Vagina (tissue), 2 donors: ENCODE results near the gene C5orf47. TPM values are rescaled to one million over a fixed set of nuclear protein-coding genes. Genes with fewer than 3 reads are reported as not detected.

ENCODE experiments used
- DNase-seq, 2 donors: peaks; one replicate each; pipeline ENCODE4 v3.0.0-alpha.2; 2017; ENCODE audit errors: extremely low spot score in 2 of 2
- H3K27ac ChIP-seq: fragments of 200-600 bp; sonication (generic); one replicate; pipeline ENCODE4 v1.5.1; 2019
- H3K27me3 ChIP-seq: fragments of 200-600 bp; sonication (generic); one replicate; pipeline ENCODE4 v1.5.1; 2019
- H3K36me3 ChIP-seq, 2 donors: fragments of 200-600 bp; sonication (generic); one replicate each; pipeline ENCODE4 v1.5.1; 2017 to 2019
- H3K4me1 ChIP-seq: fragments of 200-600 bp; sonication (generic); one replicate; pipeline ENCODE4 v1.5.1; 2019
- H3K4me3 ChIP-seq, 2 donors: fragments of 200-600 bp; sonication (generic); 1 replicate in 1 of 2; 2 replicates in 1 of 2; pipeline ENCODE4 v1.5.1; 2016 to 2019
- H3K9me3 ChIP-seq: fragments of 200-600 bp; sonication (generic); one replicate; pipeline ENCODE4 v1.5.1; 2019
- CTCF ChIP-seq, 3 experiments: fragments of 450-650 bp in 2 of 3; fragments of 200-600 bp in 1 of 3; sonication (generic) in 1 of 3; IDR thresholded peaks; one replicate each; pipeline ENCODE4 v1.5.1; 2017 to 2019; ENCODE audit warnings: antibody characterized with exemption in 3 of 3, mild to moderate bottlenecking in 2 of 3, moderate library complexity in 2 of 3
- POLR2A ChIP-seq, 2 donors: fragments of 450-650 bp; IDR thresholded peaks; one replicate each; pipeline ENCODE4 v1.6.1; 2017; ENCODE audit warnings: antibody characterized with exemption in 2 of 2, mild to moderate bottlenecking in 2 of 2, moderate library complexity in 2 of 2
- POLR2AphosphoS5 ChIP-seq, 2 donors: sonication (generic); formaldehyde crosslinking; IDR thresholded peaks; one replicate each; pipeline ENCODE4 v1.9.0; 2017; ENCODE audit warnings: antibody characterized with exemption in 2 of 2, mild to moderate bottlenecking in 2 of 2, low read depth in 1 of 2; ENCODE audit not compliant: insufficient read depth in 1 of 2
- intact Hi-C: fragments of 100-400 bp; cut with DNase I; formaldehyde crosslinking; loops from one replicate; pipeline ENCODE4 v1.15.1; 2023
- total RNA-seq: library from RNA; depleted of rRNA; stranded (reverse); fragments of >200 nt; gene quantifications from one replicate; pipeline ENCODE4 v1.2.3, GENCODE V29; 2016

C5orf47 gene
- total RNA-seq, 1 donor from 2014 or later: not detected

GRCh38 chr5:173989432-173990082, 587 bp downstream of the C5orf47 start:
- intact Hi-C loops: no loop called here
- no peaks in the 10 kb centered on the region for H3K27me3 ChIP-seq
- no peaks in the 10 kb centered on the region for H3K36me3 ChIP-seq
- no peak for TF ChIP-seq POLR2AphosphoS5 (IDR thresholded peaks at IDR 0.05; ENCODE audit: insufficient read depth in 1 of 2, low read depth in 1 of 2)
- no peak for TF ChIP-seq POLR2A (IDR thresholded peaks at IDR 0.05)
- TF ChIP-seq CTCF (IDR thresholded peaks at IDR 0.05): no peak
- H3K4me1 ChIP-seq: no peaks in the 10 kb centered on the region
- H3K9me3 ChIP-seq: no peaks in the 10 kb centered on the region
- DNase-seq: no peak
- no peak overlapping the region for H3K4me3 ChIP-seq
- no peak overlapping the region for H3K27ac ChIP-seq

GRCh38 chr5:173997331-173997730, 8.4 kb downstream of the C5orf47 start:
- Histone ChIP-seq H3K4me1 (no peaks in the 10 kb centered on the region), H3K4me3 (no peak overlapping the region), H3K27ac (no peak overlapping the region), H3K36me3 (no peaks in the 10 kb centered on the region), H3K27me3 (no peaks in the 10 kb centered on the region), H3K9me3 (no peaks in the 10 kb centered on the region)
- TF ChIP-seq POLR2AphosphoS5 (IDR thresholded peaks at IDR 0.05; ENCODE audit: insufficient read depth in 1 of 2, low read depth in 1 of 2) (no peak), CTCF (IDR thresholded peaks at IDR 0.05) (no peak), POLR2A (IDR thresholded peaks at IDR 0.05) (no peak)
- intact Hi-C loops: no loop called here
- no peak for DNase-seq

GRCh38 chr5:173998531-173998930, 9.6 kb downstream of the C5orf47 start:
- Histone ChIP-seq H3K4me3 (no peak overlapping the region), H3K27ac (no peak overlapping the region), H3K4me1 (no peaks in the 10 kb centered on the region), H3K9me3 (no peaks in the 10 kb centered on the region), H3K36me3 (no peaks in the 10 kb centered on the region), H3K27me3 (no peaks in the 10 kb centered on the region)
- no peak for TF ChIP-seq POLR2A (IDR thresholded peaks at IDR 0.05)
- TF ChIP-seq POLR2AphosphoS5 (IDR thresholded peaks at IDR 0.05; ENCODE audit: insufficient read depth in 1 of 2, low read depth in 1 of 2): no peak
- no peak for DNase-seq
- intact Hi-C loops: no loop called here

GRCh38 chr5:174000076-174000475, 11.1 kb downstream of the C5orf47 start:
- Histone ChIP-seq H3K27ac (no peak overlapping the region), H3K27me3 (no peaks in the 10 kb centered on the region), H3K4me3 (no peak overlapping the region), H3K9me3 (no peaks in the 10 kb centered on the region), H3K4me1 (no peaks in the 10 kb centered on the region), H3K36me3 (no peaks in the 10 kb centered on the region)
- intact Hi-C loops: no loop called here
- TF ChIP-seq POLR2A (IDR thresholded peaks at IDR 0.05): no peak
- no peak for TF ChIP-seq POLR2AphosphoS5 (IDR thresholded peaks at IDR 0.05; ENCODE audit: insufficient read depth in 1 of 2, low read depth in 1 of 2)
- no peak for DNase-seq

GRCh38 chr5:174003795-174004194, 14.8 kb downstream of the C5orf47 start:
- Histone ChIP-seq H3K27ac (no peak overlapping the region), H3K4me1 (no peaks in the 10 kb centered on the region)
- intact Hi-C loops: no loop called here

More at GRCh38 chr5:174003795-174004194, 14.8 kb downstream of the C5orf47 start:
- Histone ChIP-seq H3K4me3 (no peak overlapping the region), H3K9me3 (no peaks in the 10 kb centered on the region), H3K27me3 (no peaks in the 10 kb centered on the region), H3K36me3 (no peaks in the 10 kb centered on the region)
- no peak for DNase-seq
- TF ChIP-seq CTCF (IDR thresholded peaks at IDR 0.05): no peak
- no peak for TF ChIP-seq POLR2A (IDR thresholded peaks at IDR 0.05)
- no peak for TF ChIP-seq POLR2AphosphoS5 (IDR thresholded peaks at IDR 0.05; ENCODE audit: insufficient read depth in 1 of 2, low read depth in 1 of 2)
